Endometrium (tissue), 2 donors: Measurements from ENCODE around the gene ABLIM2.

ENCODE experiments used
- FAIRE-seq: peaks from 2 replicates; lab custom pipeline; 2012; peaks lifted over from hg19 to GRCh38; lab: Jason Lieb, UNC
- donor health status: control.
- donor health status: control.

ABLIM2 gene

GRCh38 chr4:8083086-8083825 lies 75.4 kb downstream of the ABLIM2 start:
- FAIRE-seq: no peak

- FAIRE-seq: no peak
These were observed 76.0 kb downstream of the ABLIM2 start for GRCh38 chr4:8082517-8083055.

GRCh38 chr4:8081621-8082516 lies 76.7 kb downstream of the ABLIM2 start:
- no peak for FAIRE-seq

- FAIRE-seq: no peak
These were observed 77.4 kb downstream of the ABLIM2 start for GRCh38 chr4:8081171-8081570.

GRCh38 chr4:8080754-8081065 lies 77.9 kb downstream of the ABLIM2 start:
- FAIRE-seq: no peak

- no peak for FAIRE-seq
These were observed 78.5 kb downstream of the ABLIM2 start for GRCh38 chr4:8079916-8080753.

DNA sequence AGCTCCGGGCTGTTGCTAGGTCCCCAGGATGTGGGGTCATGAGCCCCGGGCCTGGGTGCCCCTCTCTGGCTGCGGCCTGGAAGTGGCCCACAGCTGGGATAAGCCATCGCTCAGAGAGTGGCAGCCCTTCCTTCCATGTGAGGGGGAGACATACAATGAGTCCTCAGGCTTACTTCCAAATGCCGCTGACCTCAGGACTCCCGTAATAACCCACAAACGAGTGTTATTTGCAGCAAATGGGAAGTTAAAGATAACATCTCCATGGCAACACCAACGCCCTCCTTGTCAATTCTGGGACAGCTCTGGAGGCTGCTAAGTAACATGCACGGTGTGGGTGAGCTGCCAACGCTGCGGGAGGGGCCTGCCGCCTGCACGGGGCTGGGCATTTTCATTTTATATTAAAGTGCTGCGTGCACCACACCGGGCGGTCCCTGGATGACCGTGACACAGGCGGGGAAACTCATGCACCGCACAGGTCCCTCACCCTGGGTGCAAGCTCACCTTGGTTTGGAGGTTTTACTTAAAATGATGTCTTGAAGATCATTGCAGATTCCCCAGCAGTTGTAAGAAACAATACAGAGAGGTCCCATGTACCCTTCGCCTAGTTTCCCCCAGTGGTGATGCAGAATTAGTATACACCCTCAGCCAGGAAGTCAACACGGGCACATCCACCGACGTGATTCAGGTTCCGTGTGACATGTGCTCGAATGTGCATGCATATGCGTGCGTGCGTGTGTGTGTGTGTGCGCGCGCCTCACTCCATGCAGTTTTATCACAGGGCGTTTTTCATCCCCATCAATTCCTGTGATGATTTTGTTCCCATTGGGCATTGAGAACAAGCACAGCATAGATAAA lies 79.4 kb downstream of the ABLIM2 start:
- FAIRE-seq: no peak

DNA sequence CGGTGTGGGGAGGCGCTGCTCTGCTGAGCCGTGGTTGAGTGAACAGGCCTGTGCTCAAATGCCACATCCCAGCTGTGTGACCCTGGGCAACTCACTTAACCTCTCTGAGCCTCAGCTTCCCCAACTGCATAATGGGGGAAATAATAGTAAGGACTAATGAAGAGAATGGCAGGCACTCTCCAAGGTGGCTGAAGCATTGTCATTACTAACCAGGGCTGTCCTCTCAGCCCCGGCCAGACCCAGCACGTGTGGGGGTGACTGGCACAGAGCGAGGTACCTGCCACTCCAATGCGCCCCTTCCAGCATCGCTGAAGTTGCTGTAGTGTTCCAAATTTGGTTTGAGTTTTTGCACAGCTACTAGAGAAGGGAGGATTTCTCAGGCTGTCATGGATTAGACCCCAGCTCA lies 80.0 kb downstream of the ABLIM2 start:
- no peak for FAIRE-seq

DNA sequence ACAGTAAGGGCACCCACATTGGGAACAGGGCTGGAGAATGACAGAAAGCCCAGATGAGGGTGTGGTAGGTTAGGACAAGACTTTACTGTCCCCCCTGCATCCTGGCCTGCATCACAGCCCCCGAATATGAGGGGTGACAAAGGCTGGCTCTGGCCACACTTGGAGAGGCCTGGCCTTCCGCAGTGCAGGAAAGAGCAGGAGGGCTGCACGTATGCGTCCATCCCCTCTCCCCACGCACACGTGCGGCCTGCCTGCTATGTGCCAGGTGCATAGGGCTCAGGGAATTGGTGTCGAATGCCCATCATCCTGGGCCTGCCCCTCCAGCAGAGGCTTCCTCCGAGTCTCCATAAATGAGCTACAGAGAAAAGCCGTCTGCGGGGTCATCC lies 80.5 kb downstream of the ABLIM2 start:
- FAIRE-seq: no peak

DNA sequence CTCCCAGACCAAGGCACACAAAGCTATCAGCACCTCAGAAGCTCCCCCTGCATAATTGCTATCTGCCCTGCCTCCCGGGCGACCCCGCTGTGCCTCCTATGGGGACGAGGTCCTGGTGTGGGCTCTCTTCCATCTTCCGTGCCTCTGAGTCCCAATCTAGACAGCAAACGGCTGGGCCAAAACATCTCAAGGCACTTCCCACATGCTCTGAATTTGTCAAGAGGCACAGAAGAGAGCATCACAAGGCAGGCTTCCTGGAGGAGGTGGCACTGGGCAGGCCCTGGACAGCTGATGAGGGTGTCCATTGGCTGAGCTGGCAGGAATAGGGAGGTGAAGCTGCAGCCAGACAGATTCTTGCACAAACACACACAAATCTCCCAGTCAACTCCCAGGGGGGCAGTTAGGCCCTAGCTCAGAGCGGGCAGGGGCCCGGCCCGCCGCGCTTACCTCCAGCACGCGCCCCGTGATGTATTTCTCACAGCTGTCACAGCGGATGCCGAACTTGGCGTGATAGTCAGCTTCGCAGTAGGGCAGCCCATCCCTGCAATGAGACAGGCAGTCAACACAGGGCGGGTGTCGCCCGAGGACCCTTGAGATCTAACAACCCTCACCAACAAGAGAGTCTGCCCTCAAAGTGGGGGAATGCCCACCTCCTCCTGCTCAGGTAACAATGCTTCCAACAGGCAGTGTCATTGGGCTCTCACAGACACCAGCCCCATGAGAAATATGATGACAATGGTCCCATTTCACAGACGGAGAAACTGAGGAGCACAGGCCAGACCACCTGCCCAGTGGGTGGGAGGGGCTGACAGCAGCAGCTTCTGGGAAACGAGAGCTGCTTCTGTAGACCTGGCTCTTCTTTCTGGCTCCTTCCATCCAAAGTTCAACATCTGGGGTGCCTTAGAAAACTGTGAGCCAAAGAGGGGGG lies 81.2 kb downstream of the ABLIM2 start:
- FAIRE-seq: no peak

GRCh38 chr4:8076023-8076422 lies 82.6 kb downstream of the ABLIM2 start:
- FAIRE-seq: no peak

GRCh38 chr4:8073206-8073863 lies 85.3 kb downstream of the ABLIM2 start:
- FAIRE-seq: no peak

DNA sequence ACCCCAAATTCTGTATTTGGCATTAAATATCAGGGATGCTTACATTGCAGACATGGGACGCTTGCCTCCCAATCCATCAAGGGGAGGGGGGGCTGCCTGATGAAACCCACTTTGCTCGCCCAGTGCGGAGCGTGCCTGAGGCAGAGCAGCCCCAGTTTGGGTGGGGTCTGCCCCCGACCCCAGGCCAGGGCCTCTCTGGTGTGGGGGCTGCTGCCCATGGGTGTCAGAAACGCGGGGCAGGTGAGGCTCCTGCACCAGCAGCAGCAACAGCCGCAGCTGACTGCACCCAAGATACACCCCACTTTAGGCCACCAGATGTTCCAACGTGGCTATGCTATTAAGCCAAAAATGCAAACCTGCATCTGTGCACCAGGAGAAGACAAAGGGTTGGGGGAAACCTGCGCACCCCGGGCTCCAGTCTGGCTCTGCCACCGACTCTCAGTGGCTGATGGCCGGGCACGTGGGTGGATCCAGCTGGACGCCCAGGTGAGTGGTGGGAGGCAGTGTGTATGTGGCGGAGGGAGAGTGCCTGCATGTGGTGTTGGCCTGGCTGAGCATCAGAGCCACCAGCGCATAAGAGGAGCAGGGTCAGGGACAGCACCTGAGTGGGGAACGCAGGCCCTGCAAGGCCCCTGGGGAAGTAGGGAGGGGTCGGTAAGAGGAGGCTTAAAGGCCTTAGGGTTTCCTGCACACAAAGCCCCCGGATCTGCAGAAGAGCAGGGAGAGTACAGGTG lies 86.2 kb downstream of the ABLIM2 start:
- no peak for FAIRE-seq

GRCh38 chr4:8071766-8072165 lies 86.8 kb downstream of the ABLIM2 start:
- no peak for FAIRE-seq

DNA sequence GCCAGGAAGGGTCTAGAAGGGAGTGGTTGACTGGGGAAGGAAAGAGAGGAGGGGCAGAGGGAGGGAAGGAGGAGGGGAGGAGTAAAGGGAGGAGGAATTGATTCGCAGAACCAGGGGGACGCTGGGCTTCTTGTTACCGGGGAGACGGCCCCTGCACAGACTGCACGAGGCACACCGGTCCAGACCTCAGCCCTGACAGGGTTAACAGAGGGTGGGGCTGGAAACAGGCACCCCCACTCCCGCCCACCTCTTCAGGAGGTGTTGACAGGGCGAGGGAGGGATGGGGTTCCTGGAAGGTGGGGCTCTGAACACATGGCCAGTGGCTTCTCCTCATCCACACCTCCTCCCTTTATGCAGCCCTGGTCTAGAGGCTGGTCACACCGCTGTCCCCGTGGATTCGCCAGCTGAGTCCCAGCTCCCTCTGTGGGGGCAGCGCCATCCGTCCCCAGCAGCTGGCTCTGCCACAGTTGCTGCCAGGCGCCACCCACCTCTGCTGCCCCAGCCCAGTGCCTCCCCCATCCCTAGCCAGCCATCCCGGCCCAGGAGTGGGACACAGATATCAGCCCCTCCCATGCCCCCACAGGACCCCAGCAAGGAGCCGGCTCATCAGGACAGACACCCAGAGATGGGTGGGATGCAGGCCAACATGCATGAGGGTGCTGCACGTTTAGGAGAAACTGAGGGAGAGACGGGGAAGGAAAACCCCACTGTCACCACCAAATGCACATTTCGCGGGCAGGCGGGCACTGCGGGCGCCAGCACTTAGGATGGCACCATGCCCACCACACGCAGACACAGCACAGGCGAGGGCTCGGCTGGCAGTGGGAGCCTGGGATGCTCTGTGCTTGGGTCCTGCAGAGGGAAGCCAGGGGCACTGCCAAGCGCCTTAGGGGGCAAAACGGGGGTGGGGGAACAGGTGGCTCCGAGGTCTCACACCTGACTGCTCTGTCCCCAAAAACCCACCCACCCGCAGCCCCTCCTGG lies 87.6 kb downstream of the ABLIM2 start:
- no peak for FAIRE-seq

- FAIRE-seq: no peak
These were observed 89.4 kb downstream of the ABLIM2 start for GRCh38 chr4:8069102-8069752.
